Measurements from ENCODE around the gene C15orf61.

GRCh38 chr15:67511606-67512005 lies 9.3 kb upstream of the C15orf61 start:
- no peak for TF ChIP-seq GATA2 (IDR thresholded peaks at IDR 0.05; ENCODE audit: low read depth, low read length)
- TF ChIP-seq GATA3 (IDR thresholded peaks at IDR 0.05; ENCODE audit: low read depth, low read length), result no peak
